CD4-positive, alpha-beta T cell treated with Interleukin-15 for 4 hours (primary cell): ENCODE data around the gene NOXO1.
A peak's percentile ranks its signal among the peaks of the same experiment; 100 is the strongest.

Experiments
- DNase-seq: peaks from one replicate; pipeline ENCODE4 v3.0.0-alpha.2; 2020; ENCODE audit warnings: low spot score

Gene NOXO1

DNA sequence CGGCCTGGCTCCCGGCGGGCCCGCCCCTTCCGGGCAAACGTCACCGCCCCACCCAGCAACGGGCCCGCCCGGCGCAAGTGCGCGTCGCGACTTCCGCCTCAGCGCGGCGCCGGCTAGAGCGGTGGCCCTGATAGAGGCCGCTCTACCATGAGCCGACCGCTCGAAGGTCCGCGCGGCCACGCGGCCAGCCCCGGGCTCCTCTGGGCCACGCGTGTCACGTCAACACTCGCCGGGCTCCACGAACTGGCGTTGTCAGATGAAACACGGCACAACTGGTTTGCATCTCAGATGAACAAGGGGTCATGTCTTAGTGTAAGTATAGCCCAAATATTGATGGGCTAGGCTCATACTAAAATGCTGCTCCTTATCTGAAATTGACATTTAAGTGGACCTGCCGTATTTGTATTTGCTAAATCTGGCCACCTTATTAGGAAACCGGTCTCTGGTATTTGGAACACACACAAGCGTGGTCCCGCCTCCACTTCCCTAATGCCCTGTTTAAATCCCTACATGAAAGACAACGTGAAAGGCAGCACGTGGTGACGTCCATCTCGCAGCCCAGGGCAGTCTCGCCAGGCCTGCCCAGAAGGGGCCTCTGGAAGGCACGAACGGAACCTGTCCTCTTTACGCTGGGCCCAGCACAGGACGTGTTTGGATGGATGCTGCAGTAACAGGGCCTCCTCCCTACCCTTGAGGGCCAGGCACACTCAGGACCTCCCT lies 28.7 kb upstream of the NOXO1 start, which contains the start of gene ZNF598:
TSS of gene ZNF598 (minus strand) at position 31 of the 720 bp plus-strand sequence.
- DNase-seq = peak; percentile 76

DNA sequence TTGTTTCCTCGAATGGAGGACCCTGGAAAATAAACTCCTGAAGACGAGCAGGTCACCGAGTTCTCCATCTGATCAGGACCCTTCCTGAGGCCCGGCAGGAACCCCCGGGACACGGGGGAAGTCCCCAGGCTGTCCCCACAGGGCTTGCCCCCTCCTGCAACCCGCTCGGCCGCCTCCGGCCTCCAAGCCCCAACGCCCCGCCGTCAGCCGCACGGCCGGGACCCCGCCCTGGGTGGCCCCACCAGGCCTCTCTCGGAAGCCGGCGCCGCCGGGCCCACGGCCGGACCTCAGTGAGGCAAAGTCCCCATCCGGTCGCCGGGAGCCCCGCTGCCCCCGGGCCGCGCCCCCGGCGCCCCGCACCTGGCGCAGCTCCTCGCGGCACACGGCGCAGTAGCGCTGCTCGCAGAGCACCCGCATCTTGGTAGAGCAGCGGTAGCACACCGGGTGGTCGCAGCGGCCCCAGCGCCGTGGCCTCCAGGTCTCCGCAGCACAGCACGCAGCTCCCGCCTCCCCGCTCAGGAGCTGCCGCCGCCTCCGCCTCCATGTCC lies 28.0 kb upstream of the NOXO1 start:
- no peak for DNase-seq

DNA sequence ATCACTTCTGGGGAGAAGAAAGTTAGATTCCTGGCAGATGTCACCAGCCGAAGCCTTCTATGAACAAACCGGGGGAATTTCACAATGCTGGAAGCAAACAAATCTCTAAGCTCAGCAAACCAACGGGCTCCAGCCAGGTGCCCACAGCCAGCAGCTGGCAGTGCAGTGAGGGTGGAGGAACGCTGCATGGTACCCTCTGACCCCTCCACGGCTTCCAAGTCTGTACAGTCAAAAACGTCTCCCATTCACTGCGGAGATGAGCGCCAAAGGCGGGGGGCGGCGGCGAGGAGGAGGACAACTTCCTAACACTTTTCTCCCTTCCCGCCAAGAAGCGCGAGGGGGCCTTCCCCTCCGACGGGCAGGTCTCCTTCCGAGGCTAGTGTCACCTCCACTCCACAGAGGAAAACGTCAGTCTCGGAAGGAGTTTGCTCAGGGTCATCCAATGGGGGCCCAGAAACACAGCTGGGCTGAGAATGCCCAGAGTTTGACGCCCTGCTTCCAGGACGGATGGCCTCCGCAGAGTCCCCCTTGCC lies 27.4 kb upstream of the NOXO1 start:
- no peak for DNase-seq

- no peak for DNase-seq
These were observed 26.8 kb upstream of the NOXO1 start for GRCh38 chr16:2008009-2008526.

GRCh38 chr16:2007081-2007836 lies 26.0 kb upstream of the NOXO1 start:
- DNase-seq = no peak

GRCh38 chr16:2006317-2006716 lies 25.0 kb upstream of the NOXO1 start:
- DNase-seq = no peak

- DNase-seq = no peak
These were observed 24.4 kb upstream of the NOXO1 start for GRCh38 chr16:2005646-2006045.

- DNase-seq = no peak
These were observed 23.7 kb upstream of the NOXO1 start for GRCh38 chr16:2004795-2005517.

- DNase-seq = peak; percentile 84
These were observed 22.8 kb upstream of the NOXO1 start for GRCh38 chr16:2003827-2004641.

GRCh38 chr16:2003231-2003826 lies 22.1 kb upstream of the NOXO1 start:
- no peak for DNase-seq

GRCh38 chr16:2002406-2003230 lies 21.3 kb upstream of the NOXO1 start:
- DNase-seq = no peak

GRCh38 chr16:2001456-2002355 lies 20.4 kb upstream of the NOXO1 start:
- DNase-seq = no peak

GRCh38 chr16:2001035-2001434 lies 19.8 kb upstream of the NOXO1 start:
- no peak for DNase-seq

DNA sequence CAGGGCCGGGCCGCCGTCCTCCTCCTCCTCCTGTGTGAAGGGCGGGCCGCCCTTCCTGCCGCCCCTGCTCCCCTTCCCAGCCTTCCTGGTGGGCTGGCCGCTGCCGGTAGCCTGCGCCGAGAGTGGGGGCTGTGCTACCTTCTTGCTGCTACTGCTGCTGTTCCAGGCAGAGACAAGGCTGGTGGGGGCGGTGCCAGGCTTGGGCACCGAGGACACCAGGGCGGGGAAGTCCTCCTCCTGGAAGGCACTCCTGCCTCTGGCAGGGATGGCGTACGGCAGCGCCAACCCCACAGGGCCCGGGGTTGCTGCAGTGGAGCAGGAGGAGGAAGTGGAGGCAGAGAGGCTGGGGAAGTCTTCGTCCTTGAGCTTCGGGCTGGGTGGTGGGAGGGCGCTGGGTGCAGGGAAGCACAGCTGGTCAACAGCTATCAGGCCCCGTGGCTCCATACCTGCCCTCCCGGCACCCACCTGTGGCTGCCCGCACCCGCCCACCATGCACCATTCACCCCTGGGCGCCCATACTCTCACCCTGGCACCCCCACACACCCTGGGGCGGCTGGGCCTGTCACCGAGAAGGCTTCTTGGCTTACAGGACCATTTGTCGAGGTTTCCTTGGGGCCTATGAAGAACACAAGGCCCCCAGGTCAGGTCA lies 18.7 kb upstream of the NOXO1 start:
- no peak for DNase-seq

DNA sequence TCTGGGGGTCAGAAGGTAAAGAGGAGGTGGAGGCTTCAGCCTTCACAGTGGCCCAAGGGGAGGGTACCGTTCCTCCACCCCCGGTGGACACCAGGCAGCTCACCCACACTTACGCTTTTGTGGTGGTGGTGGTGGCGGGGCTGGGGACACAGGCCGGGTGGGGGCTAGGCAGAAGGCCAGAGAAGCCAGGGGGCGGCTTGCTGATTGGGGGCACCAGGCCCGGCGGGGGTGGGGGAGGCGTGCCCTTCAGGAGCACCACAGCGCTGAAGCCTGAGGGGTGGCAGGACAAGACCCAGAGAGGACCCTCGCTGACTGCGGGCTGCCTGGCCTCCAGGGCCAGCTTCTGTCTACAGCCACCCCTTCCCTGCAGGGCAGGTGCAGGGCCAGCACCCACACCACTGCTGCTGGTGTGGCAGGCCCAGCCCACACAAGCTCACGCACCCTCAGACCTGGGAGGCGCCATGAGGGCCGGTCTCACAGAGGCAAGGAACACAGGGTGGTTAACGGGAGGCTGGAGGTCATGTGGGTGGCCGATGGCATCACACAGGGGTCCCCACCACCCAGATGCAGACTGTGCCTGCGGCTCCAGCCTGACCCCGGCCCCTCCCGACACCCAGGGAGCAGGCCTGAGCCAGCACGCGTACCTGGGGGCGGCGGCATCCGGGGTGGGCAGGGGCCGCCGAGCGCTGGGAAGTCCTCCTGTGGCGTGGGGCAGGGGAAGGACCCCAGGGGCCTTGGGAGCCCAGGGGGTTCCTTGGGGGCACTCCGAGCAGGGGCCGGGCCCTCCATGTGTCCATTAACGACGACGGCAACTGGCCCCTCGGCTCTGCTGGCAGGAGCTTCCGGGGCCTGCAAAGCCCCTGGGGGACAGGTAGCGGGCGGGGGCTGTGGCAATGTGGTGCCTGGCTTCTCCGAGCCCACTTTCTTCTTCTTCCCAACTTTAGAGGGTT lies 17.9 kb upstream of the NOXO1 start:
- no peak for DNase-seq

DNA sequence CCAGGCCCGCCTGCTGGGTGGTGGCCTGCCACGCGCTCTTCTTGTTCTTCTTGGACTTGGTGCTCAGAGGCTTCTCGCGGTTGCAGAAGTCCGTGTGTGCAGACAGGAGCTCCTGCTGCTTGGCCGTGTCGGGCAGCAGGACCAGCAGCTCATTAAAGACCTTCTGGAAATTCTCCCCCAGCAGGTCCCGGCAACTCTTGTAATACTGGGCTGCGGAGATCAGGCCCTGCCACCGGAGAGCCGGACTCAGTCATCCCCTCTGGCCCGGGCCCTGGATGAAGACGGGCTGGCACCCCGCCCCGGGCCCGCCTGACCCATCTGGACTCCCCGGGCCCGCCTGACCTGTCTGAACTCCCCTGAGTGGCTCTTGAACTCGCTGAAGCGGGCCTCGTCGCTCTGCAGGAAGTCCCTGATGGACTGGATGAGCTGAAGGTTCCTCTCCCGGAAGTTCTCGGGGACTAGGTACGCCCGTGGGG lies 17.1 kb upstream of the NOXO1 start:
- DNase-seq = no peak
